Progenitor cell of endocrine pancreas (in vitro differentiated cells): ENCODE results near the gene MXD4. TPM values are rescaled to one million over a fixed set of nuclear protein-coding genes. Genes with fewer than 3 reads are reported as not detected.

Source experiments
- DNase-seq: peaks from one replicate; pipeline ENCODE4 v3.0.0; 2021; ENCODE audit warnings: low spot score; ENCODE audit not compliant: unreplicated experiment
- H3K27ac Mint-ChIP-seq: 2 replicates; pipeline ENCODE4 v1.8.0; 2021; ENCODE audit warnings: mild to moderate bottlenecking, moderate library complexity, mixed read lengths
- H3K27me3 Mint-ChIP-seq: 2 replicates; pipeline ENCODE4 v1.8.0; 2021; ENCODE audit warnings: mixed read lengths
- H3K36me3 Mint-ChIP-seq: 2 replicates; pipeline ENCODE4 v1.8.0; 2022; ENCODE audit warnings: mixed read lengths; ENCODE audit not compliant: insufficient read depth
- H3K4me1 Mint-ChIP-seq: 2 replicates; pipeline ENCODE4 v1.8.0; 2021; ENCODE audit warnings: low read depth, mixed read lengths
- H3K4me3 Mint-ChIP-seq: 2 replicates; pipeline ENCODE4 v1.8.0; 2021; ENCODE audit warnings: low read depth, mild to moderate bottlenecking, moderate library complexity, mixed read lengths
- H3K9me3 Mint-ChIP-seq: 2 replicates; pipeline ENCODE4 v1.8.0; 2021; ENCODE audit warnings: low read depth, mixed read lengths
- total RNA-seq: library from RNA; stranded (reverse); gene quantifications from 2 replicates; pipeline ENCODE4 v1.2.1, GENCODE V29; 2021
- TF ChIP-seq, protein P1 (sequence below): fragments of 200-600 bp; sonication (generic); IDR thresholded peaks from one replicate; pipeline ENCODE4 v1.5.0; 2021; ENCODE audit warnings: antibody characterized with exemption, mild to moderate bottlenecking; ENCODE audit not compliant: unreplicated experiment

MXD4 gene
- total RNA-seq, 1 donor from 2014 or later = 121 TPM

DNA sequence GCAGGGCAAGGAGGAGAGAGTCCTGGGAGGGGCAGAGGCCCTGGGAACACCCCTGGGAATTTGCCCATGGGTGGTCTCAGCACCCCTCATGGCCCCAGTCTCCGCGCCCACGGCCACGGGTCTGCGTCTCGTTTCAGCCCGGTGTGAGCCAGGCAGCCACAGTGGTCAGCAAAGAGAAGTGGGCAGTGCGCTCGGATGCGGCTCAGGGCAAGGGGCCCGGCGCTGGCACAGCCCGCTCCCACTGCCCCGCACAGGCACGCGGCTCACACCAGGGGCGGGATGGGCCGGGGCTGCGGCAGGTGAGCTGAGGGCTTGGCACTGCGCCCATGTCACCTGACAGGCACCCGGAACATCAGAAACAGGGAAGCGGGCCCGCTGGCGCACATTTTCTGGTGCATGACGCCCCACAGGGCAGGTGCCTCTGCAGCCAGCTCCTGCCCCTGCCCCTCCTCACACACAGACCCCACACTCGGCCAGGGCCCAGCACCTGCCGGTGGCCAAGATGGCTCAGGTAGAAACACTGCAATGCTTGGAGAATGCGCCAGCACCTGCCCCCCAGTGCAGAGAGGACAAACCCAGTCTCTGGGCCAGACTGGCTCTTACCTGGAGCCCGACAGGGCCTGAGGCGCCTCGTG lies 41.9 kb upstream of the MXD4 start:
- Mint-ChIP-seq H3K27ac (no peak overlapping the region), H3K27me3 (peaks cover 5% of the 10 kb centered on the region), H3K36me3 (peaks cover 8% of the 10 kb centered on the region), H3K4me1 (no peaks in the 10 kb centered on the region), H3K9me3 (peaks cover 16% of the 10 kb centered on the region), H3K4me3 (no peak overlapping the region)
- no peak for DNase-seq
- TF ChIP-seq, protein P1, sequence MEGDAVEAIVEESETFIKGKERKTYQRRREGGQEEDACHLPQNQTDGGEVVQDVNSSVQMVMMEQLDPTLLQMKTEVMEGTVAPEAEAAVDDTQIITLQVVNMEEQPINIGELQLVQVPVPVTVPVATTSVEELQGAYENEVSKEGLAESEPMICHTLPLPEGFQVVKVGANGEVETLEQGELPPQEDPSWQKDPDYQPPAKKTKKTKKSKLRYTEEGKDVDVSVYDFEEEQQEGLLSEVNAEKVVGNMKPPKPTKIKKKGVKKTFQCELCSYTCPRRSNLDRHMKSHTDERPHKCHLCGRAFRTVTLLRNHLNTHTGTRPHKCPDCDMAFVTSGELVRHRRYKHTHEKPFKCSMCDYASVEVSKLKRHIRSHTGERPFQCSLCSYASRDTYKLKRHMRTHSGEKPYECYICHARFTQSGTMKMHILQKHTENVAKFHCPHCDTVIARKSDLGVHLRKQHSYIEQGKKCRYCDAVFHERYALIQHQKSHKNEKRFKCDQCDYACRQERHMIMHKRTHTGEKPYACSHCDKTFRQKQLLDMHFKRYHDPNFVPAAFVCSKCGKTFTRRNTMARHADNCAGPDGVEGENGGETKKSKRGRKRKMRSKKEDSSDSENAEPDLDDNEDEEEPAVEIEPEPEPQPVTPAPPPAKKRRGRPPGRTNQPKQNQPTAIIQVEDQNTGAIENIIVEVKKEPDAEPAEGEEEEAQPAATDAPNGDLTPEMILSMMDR = no peak

DNA sequence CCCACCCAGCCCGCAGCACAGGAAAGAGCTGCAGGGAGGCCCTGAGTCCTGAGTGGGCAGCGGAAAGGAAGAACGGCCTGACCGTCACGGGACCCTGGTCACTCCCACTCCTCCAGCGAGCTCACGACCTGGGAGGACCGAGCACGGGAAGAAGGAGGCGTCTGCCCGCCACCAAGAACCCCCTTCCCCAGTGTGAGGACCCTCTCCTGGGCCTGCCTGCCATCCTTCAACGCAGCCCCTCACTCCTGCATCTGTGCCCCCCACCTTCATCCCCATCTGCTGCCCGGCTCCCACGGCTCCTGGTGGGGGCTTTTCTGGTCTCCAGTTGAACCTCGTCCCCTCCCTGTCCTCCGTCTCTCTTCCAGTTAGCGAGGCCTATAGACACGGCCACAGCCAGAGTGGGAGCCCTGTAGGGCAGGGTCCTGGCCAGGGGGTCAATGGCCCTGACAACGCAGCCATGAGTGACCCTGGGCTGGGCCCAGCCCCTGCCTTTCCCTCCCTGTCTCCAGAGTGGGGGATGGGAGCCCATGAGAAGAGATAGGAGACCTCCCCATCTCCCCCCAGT lies 41.3 kb upstream of the MXD4 start:
- Mint-ChIP-seq H3K27ac (peak overlapping the region; percentile 62), H3K9me3 (peaks cover 16% of the 10 kb centered on the region), H3K4me1 (no peaks in the 10 kb centered on the region), H3K27me3 (peaks cover 7% of the 10 kb centered on the region), H3K4me3 (no peak overlapping the region), H3K36me3 (peaks cover 8% of the 10 kb centered on the region)
- TF ChIP-seq, protein P1 = no peak
- DNase-seq = no peak

DNA sequence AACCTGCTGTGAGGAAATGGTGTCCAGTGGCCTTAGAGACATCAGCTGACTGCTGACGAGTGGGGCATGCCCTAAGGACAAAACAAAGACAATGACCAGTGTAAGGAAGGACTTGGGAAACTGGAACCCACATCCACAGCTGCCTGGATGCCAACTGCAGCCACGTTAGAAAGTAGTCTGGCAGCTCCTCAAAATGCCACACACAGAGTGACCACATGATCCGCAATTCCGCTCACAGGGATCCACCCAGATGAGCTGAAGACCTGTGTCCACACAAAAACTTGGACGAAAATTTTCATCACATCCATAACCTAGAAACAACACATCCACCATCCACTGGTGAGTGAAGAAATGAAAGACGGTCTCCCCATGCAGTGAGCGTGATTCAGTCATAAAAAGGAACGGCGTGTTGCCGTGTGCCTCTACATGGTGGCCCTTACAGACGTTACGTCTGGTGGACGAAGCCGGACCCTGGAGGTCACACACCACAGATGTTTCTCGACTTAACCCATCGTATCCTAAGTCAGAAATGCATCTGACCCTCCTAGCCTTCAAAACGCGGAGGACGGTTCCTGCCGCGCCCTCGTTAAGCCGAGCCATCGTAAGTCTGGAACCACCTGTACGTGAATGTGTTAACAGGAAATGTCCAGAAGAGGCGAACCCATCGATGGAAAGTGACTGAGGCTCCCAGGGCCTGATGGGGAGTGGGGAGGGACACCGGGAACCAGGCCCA lies 40.6 kb upstream of the MXD4 start:
- TF ChIP-seq, protein P1 = no peak
- Mint-ChIP-seq H3K36me3 (peaks cover 8% of the 10 kb centered on the region), H3K4me1 (no peaks in the 10 kb centered on the region), H3K4me3 (no peak overlapping the region), H3K27ac (no peak overlapping the region), H3K27me3 (peaks cover 12% of the 10 kb centered on the region), H3K9me3 (peaks cover 11% of the 10 kb centered on the region)
- no peak for DNase-seq

DNA sequence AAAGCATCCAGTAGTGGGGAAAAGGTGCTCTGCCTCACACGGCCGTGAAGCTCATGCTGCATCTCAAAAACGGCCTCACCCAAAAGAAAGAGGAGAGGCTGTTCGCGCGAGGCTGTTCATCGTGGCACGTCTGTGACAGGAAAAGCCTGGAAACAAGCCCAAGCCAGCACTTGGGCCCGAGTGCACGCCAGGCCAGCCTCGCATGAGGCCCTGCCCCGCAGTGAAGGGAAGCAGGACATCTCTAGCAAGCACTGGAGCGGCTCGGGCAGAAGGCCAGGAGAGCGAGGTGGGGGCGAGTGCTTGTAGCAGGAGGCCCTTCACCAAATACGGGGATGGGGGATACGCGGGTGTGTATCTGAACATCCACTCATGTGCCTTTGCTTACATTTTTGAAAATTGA lies 39.9 kb upstream of the MXD4 start:
- no peak overlapping the region for H3K27ac Mint-ChIP-seq
- no peak overlapping the region for H3K4me3 Mint-ChIP-seq
- peaks cover 15% of the 10 kb centered on the region for H3K27me3 Mint-ChIP-seq
- H3K9me3 Mint-ChIP-seq = peaks cover 8% of the 10 kb centered on the region
- TF ChIP-seq, protein P1 = no peak
- no peaks in the 10 kb centered on the region for H3K4me1 Mint-ChIP-seq
- DNase-seq = no peak
- peaks cover 6% of the 10 kb centered on the region for H3K36me3 Mint-ChIP-seq

DNA sequence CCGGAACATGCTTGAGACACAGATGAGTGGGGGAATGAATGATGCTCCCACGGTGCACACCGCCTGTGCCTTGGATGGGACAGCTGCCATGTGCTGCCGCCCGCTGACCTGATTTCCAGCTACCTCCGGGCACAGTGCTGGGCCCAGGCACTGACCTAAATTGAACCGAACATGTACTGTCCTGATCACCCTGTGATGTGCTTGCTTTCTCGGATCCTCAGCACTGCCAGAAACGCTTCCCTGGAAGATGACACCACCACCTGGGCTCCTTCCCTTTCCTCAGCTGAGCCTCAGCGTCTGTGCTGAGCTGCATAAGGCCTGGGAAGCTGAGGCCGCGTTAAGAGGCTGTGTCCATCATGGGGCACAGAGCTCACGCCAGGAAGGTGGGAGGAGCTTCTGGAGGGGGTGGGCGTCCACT lies 39.3 kb upstream of the MXD4 start:
- Mint-ChIP-seq H3K4me1 (peaks cover 2% of the 10 kb centered on the region), H3K4me3 (no peak overlapping the region), H3K9me3 (peaks cover 6% of the 10 kb centered on the region), H3K27me3 (peaks cover 15% of the 10 kb centered on the region), H3K36me3 (peaks cover 4% of the 10 kb centered on the region), H3K27ac (no peak overlapping the region)
- DNase-seq = no peak
- TF ChIP-seq, protein P1 = no peak
